GM18498 (cell line): Measurements from ENCODE around the gene DYNC1H1.

Experiments used
- ATAC-seq: cut with Tn5 transposase; IDR thresholded peaks from one replicate; pipeline ENCODE4 v1.9.1; 2021; ENCODE audit warnings: mild to moderate bottlenecking, moderate library complexity; ENCODE audit not compliant: unreplicated experiment

DYNC1H1 gene

GRCh38 chr14:102085948-102086708 lies 121.8 kb downstream of the DYNC1H1 start:
- peak; percentile 38 for ATAC-seq

GRCh38 chr14:102086709-102086971 lies 122.3 kb downstream of the DYNC1H1 start:
- ATAC-seq = no peak

- ATAC-seq = peak; percentile 79
These were observed 122.8 kb downstream of the DYNC1H1 start, which contains the start of gene HSP90AA1 for GRCh38 chr14:102086972-102087761. TSS of gene HSP90AA1 (minus strand) at chr14:102087044. CDS start at chr14:102086378, 666 bp downstream.

- ATAC-seq = no peak
These were observed 123.3 kb downstream of the DYNC1H1 start for GRCh38 chr14:102087762-102088011.

GRCh38 chr14:102088012-102088792 lies 123.8 kb downstream of the DYNC1H1 start:
- ATAC-seq = no peak

- no peak for ATAC-seq
These were observed 125.4 kb downstream of the DYNC1H1 start for GRCh38 chr14:102089621-102090343.

- no peak for ATAC-seq
These were observed 126.3 kb downstream of the DYNC1H1 start for GRCh38 chr14:102090713-102091112.

GRCh38 chr14:102092806-102093205 lies 128.4 kb downstream of the DYNC1H1 start:
- no peak for ATAC-seq

- ATAC-seq = no peak
These were observed 129.7 kb downstream of the DYNC1H1 start for GRCh38 chr14:102094101-102094500.

- ATAC-seq = no peak
These were observed 131.0 kb downstream of the DYNC1H1 start for GRCh38 chr14:102095231-102095870.

GRCh38 chr14:102095871-102096568 lies 131.6 kb downstream of the DYNC1H1 start:
- no peak for ATAC-seq

GRCh38 chr14:102096569-102097188 lies 132.3 kb downstream of the DYNC1H1 start:
- ATAC-seq = no peak

GRCh38 chr14:102097441-102098135 lies 133.2 kb downstream of the DYNC1H1 start:
- no peak for ATAC-seq

- ATAC-seq = peak; percentile 70
These were observed 138.8 kb downstream of the DYNC1H1 start for GRCh38 chr14:102103062-102103695.

GRCh38 chr14:102105369-102105768 lies 141.0 kb downstream of the DYNC1H1 start:
- no peak for ATAC-seq
